Astrocyte (in vitro differentiated cells and primary cell): ENCODE results near the gene LSMEM2. TPM values are rescaled to one million over a fixed set of nuclear protein-coding genes. Genes with fewer than 3 reads are reported as not detected.
"Not testable (repeated sequence)": the region's sequence is repeated elsewhere in the genome, so short reads cannot be mapped to it uniquely, and the experiment has no call there.

Source experiments
- DNase-seq: peaks from one replicate; pipeline ENCODE4 v3.0.0-alpha.2; 2010; ENCODE audit warnings: low read depth
- FAIRE-seq: peaks from 2 replicates; lab custom pipeline; 2011; peaks lifted over from hg19 to GRCh38; lab: Jason Lieb, UNC
- H2AFZ ChIP-seq: 2 replicates; pipeline ENCODE4 v1.6.0; 2012; ENCODE audit warnings: low read depth, low read length, inconsistent platforms
- H3K27ac ChIP-seq: 2 replicates; pipeline ENCODE4 v1.5.1; 2011; ENCODE audit warnings: low read depth, low read length, inconsistent platforms
- H3K27me3 ChIP-seq: 2 replicates; pipeline ENCODE4 v1.6.0; 2011; ENCODE audit warnings: low read length, inconsistent platforms; ENCODE audit not compliant: insufficient read depth
- H3K36me3 ChIP-seq: 2 replicates; pipeline ENCODE4 v1.5.1; 2011; ENCODE audit warnings: low read length, inconsistent platforms; ENCODE audit not compliant: insufficient read depth
- H3K4me1 ChIP-seq: 2 replicates; pipeline ENCODE4 v1.5.1; 2011; ENCODE audit warnings: low read length, inconsistent platforms; ENCODE audit not compliant: insufficient read depth
- H3K4me2 ChIP-seq: 2 replicates; pipeline ENCODE4 v1.6.0; 2012; ENCODE audit warnings: low read length, inconsistent platforms
- H3K4me3 ChIP-seq: 2 replicates; pipeline ENCODE4 v1.5.1; 2011; ENCODE audit warnings: low read depth, mild to moderate bottlenecking, low read length, inconsistent platforms; ENCODE audit not compliant: insufficient read depth
- H3K79me2 ChIP-seq: 2 replicates; pipeline ENCODE4 v1.6.0; 2012; ENCODE audit warnings: mild to moderate bottlenecking, low read length, inconsistent platforms; ENCODE audit not compliant: insufficient read depth
- H3K9ac ChIP-seq: 2 replicates; pipeline ENCODE4 v1.6.0; 2012; ENCODE audit warnings: mild to moderate bottlenecking, low read length, inconsistent platforms
- H3K9me3 ChIP-seq: 2 replicates; pipeline ENCODE4 v1.5.1; 2012; ENCODE audit warnings: low read depth, mild to moderate bottlenecking, low read length, inconsistent platforms; ENCODE audit not compliant: insufficient read depth
- H4K20me1 ChIP-seq: 2 replicates; pipeline ENCODE4 v1.6.0; 2012; ENCODE audit warnings: low read length, inconsistent platforms; ENCODE audit not compliant: insufficient read depth
- H3K27ac Mint-ChIP-seq: one replicate; pipeline ENCODE4 v1.8.0; 2021; ENCODE audit warnings: mild to moderate bottlenecking, mixed read lengths; ENCODE audit not compliant: unreplicated experiment
- H3K27me3 Mint-ChIP-seq: one replicate; pipeline ENCODE4 v1.8.0; 2021; ENCODE audit warnings: low read depth, mixed read lengths; ENCODE audit not compliant: unreplicated experiment
- H3K36me3 Mint-ChIP-seq: one replicate; pipeline ENCODE4 v1.8.0; 2021; ENCODE audit warnings: low read depth, mixed read lengths; ENCODE audit not compliant: unreplicated experiment
- H3K4me1 Mint-ChIP-seq: one replicate; pipeline ENCODE4 v1.8.0; 2021; ENCODE audit warnings: low read depth, mixed read lengths; ENCODE audit not compliant: unreplicated experiment
- H3K4me3 Mint-ChIP-seq: one replicate; pipeline ENCODE4 v1.8.0; 2021; ENCODE audit warnings: mild to moderate bottlenecking, moderate library complexity, mixed read lengths; ENCODE audit not compliant: unreplicated experiment
- H3K9me3 Mint-ChIP-seq: one replicate; pipeline ENCODE4 v1.8.0; 2021; ENCODE audit warnings: mild to moderate bottlenecking, mixed read lengths; ENCODE audit not compliant: unreplicated experiment
- EZH2 ChIP-seq: IDR thresholded peaks from 2 replicates; pipeline ENCODE4 v1.6.1; 2012; ENCODE audit warnings: mild to moderate bottlenecking, low read length, inconsistent platforms; ENCODE audit not compliant: insufficient read depth
- total RNA-seq: library from RNA; stranded (reverse); gene quantifications from 2 replicates; pipeline ENCODE4 v1.2.1, GENCODE V29; 2021
- TF ChIP-seq, protein P1 (sequence below): IDR thresholded peaks from 2 replicates; pipeline ENCODE4 v1.5.1; 2011; ENCODE audit warnings: low read depth, mild to moderate bottlenecking, inconsistent platforms, low read length, moderate library complexity; ENCODE audit not compliant: insufficient read depth

LSMEM2 gene
- total RNA-seq, 1 donor from 2014 or later, result 0.30 TPM

DNA sequence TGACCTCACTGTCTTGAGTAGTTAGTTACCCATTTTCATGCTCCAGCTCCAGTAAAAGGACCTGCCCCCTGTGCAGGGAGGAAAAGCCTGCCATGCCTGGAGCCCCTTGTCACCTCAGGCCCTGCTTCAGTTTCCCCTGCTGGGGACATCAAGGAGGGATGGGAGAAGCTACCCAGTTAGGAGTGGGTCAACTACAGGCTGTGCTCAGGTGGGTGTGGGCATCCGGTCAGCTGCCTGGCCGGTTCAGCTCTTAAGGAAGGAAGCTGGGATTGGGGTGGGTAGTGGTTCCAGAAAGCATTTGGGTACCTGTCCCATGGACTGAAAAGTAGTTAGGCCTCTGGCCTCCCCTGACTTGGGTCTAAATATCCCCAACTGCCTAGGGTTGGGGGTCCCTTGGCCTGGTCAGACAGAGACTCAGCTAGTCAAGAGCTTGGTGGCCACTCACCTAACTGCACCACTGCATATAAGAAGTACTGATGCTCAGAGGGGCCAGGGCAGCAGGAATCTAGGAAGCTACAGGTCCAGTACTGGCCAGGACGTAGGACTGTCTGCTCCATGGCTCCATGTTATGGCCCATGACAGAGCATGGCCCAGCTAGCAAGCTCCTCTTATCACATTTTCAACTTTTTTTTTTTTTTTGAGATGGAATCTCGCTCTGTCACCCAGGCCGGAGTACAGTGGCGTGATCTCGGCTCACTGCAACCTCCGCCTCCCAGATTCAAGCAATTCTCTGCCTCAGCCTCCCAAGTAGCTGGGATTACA lies 549 bp downstream of the LSMEM2 start:
- Mint-ChIP-seq H3K36me3 (peaks cover 2% of the 10 kb centered on the region), H3K4me1 (no peaks in the 10 kb centered on the region), H3K27me3 (peaks cover 14% of the 10 kb centered on the region), H3K4me3 (no peak overlapping the region), H3K27ac (no peak overlapping the region), H3K9me3 (no peaks in the 10 kb centered on the region)
- H3K4me2 ChIP-seq, result no peak overlapping the region
- FAIRE-seq, result no peak
- H2AFZ ChIP-seq, result no peak overlapping the region
- H3K79me2 ChIP-seq, result no peaks in the 10 kb centered on the region
- no peak overlapping the region for H3K27ac ChIP-seq
- TF ChIP-seq EZH2, result no peak
- TF ChIP-seq, protein P1, sequence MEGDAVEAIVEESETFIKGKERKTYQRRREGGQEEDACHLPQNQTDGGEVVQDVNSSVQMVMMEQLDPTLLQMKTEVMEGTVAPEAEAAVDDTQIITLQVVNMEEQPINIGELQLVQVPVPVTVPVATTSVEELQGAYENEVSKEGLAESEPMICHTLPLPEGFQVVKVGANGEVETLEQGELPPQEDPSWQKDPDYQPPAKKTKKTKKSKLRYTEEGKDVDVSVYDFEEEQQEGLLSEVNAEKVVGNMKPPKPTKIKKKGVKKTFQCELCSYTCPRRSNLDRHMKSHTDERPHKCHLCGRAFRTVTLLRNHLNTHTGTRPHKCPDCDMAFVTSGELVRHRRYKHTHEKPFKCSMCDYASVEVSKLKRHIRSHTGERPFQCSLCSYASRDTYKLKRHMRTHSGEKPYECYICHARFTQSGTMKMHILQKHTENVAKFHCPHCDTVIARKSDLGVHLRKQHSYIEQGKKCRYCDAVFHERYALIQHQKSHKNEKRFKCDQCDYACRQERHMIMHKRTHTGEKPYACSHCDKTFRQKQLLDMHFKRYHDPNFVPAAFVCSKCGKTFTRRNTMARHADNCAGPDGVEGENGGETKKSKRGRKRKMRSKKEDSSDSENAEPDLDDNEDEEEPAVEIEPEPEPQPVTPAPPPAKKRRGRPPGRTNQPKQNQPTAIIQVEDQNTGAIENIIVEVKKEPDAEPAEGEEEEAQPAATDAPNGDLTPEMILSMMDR, result no peak
- no peak for DNase-seq
- H3K4me1 ChIP-seq, result no peaks in the 10 kb centered on the region
- H3K36me3 ChIP-seq, result no peaks in the 10 kb centered on the region
- H3K9ac ChIP-seq, result no peak overlapping the region
- H3K27me3 ChIP-seq, result peaks cover 13% of the 10 kb centered on the region
- H3K4me3 ChIP-seq, result no peak overlapping the region
- peaks cover 2% of the 10 kb centered on the region for H4K20me1 ChIP-seq
- no peaks in the 10 kb centered on the region for H3K9me3 ChIP-seq

DNA sequence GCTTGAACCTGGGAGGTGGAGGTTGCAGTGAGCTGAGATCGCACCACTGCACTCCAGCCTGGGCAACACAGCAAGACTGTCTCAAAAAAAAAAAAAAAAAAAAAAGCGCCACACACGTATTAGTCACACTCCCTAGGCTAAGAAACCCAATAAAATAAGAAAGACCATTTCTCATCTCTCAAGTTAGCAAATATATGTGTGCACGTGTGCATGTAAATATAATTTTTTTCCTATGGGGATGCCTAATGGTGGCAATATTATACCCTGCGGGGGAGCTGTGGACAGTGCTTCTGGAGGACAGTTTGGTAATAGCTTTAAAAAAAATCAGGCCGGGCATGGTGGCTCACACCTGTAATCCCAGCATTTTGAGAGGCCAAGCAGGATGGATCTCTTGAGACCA lies 5.2 kb downstream of the LSMEM2 start:
- DNase-seq, H3K36me3 Mint-ChIP-seq, H2AFZ ChIP-seq, H3K9ac ChIP-seq, H3K27ac ChIP-seq, H3K4me1 Mint-ChIP-seq, H3K9me3 Mint-ChIP-seq, H3K9me3 ChIP-seq, FAIRE-seq, H3K79me2 ChIP-seq, H3K4me3 ChIP-seq, H3K4me1 ChIP-seq, H4K20me1 ChIP-seq, H3K27me3 Mint-ChIP-seq, H3K4me3 Mint-ChIP-seq, H3K4me2 ChIP-seq, H3K27me3 ChIP-seq, H3K27ac Mint-ChIP-seq: not testable (repeated sequence)
- H3K36me3 ChIP-seq, result peaks cover 10% of the 10 kb centered on the region

DNA sequence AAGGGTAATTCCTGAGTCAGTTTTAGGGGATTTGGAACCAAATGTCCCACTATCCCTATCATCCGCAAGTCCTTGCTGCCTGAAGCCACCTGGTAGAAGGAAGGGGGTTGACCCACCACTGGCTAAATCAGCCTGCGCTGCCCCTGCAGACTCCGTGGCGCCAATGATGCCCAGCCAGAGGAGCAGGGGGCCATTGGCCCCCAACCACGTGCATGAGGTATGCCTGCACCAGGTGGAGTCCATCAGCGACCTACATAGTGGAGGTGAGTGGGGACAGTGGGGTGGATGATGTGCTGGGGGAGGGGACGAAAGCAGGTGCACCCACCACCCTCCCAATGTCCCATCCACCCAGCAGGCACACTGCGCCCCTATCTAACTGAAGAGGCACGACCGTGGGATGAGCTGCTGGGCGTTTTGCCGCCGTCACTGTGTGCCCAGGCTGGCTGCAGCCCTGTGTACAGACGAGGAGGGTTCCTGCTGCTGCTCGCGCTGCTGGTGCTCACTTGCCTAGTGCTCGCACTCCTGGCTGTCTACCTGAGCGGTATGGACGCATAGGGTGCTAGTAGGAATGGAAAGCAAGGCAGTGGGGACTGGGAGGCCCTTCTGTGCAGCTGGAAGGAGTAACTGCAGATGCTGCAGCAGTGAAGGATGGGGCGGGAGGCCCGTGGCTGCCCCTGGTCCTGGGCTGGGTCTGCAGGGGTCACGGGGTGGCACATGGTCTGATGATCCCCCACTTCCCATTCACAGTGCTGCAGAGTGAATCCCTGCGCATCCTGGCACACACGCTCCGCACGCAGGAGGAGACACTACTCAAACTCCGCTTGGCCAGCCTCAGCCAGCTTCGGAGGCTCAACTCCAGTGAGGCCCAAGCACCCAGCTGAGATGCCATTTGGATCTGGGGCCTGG lies 7.7 kb downstream of the LSMEM2 start:
- Histone ChIP-seq H3K27me3 (no peaks in the 10 kb centered on the region), H3K4me2 (no peak overlapping the region), H3K9me3 (no peaks in the 10 kb centered on the region), H2AFZ (no peak overlapping the region), H4K20me1 (peaks cover 7% of the 10 kb centered on the region), H3K4me1 (peaks cover 6% of the 10 kb centered on the region), H3K36me3 (peaks cover 14% of the 10 kb centered on the region), H3K9ac (no peak overlapping the region), H3K79me2 (peaks cover 26% of the 10 kb centered on the region), H3K4me3 (no peak overlapping the region), H3K27ac (no peak overlapping the region)
- H3K27me3 Mint-ChIP-seq, result no peaks in the 10 kb centered on the region
- no peak for TF ChIP-seq EZH2
- TF ChIP-seq, protein P1, result no peak
- peaks cover 3% of the 10 kb centered on the region for H3K4me1 Mint-ChIP-seq
- no peak for FAIRE-seq
- peak overlapping the region; percentile 53 for H3K27ac Mint-ChIP-seq
- H3K4me3 Mint-ChIP-seq, result no peak overlapping the region
- no peaks in the 10 kb centered on the region for H3K36me3 Mint-ChIP-seq
- H3K9me3 Mint-ChIP-seq, result no peaks in the 10 kb centered on the region
- no peak for DNase-seq
